Fibroblast of mammary gland (primary cell): Measurements from ENCODE around the gene SMURF2.
A peak's percentile ranks its signal among the peaks of the same experiment; 100 is the strongest.

Experiments used
- DNase-seq: peaks from one replicate; pipeline ENCODE4 v3.0.0-alpha.2; 2010; ENCODE audit warnings: low read depth
- H3K4me3 ChIP-seq: 2 replicates; pipeline ENCODE4 v1.5.1; 2011; ENCODE audit warnings: low read depth, mild to moderate bottlenecking, low read length, moderate library complexity; ENCODE audit not compliant: control insufficient read depth
- CTCF ChIP-seq: conservative IDR thresholded peaks from 2 replicates; pipeline ENCODE4 v1.5.1; 2011; ENCODE audit warnings: low read depth, low read length, inconsistent platforms; ENCODE audit not compliant: control insufficient read depth, insufficient read depth

The SMURF2 gene

GRCh38 chr17:64509179-64509578 is 152.9 kb downstream of the SMURF2 start:
- DNase-seq = no peak
- no peak for TF ChIP-seq CTCF
- no peak overlapping the region for H3K4me3 ChIP-seq

GRCh38 chr17:64508683-64509082 is 153.4 kb downstream of the SMURF2 start:
- DNase-seq = no peak
- TF ChIP-seq CTCF = no peak

GRCh38 chr17:64507413-64507782 is 154.7 kb downstream of the SMURF2 start:
- peak overlapping the region; percentile 100 for H3K4me3 ChIP-seq
- peak; percentile 75 for DNase-seq
- TF ChIP-seq CTCF = peak; percentile 55

More at GRCh38 chr17:64508683-64509082, 153.4 kb downstream of the SMURF2 start:
- H3K4me3 ChIP-seq = peak overlapping the region; percentile 100

GRCh38 chr17:64506576-64507412 is 155.3 kb downstream of the SMURF2 start, which contains the start of gene CEP95:
Gene CEP95, plus strand, starts transcription at chr17:64506977. Its CDS starts 121 bp downstream, at chr17:64507098.
- H3K4me3 ChIP-seq = peak within 1 kb of the TSS; percentile 100
- TF ChIP-seq CTCF = no peak
- peak; percentile 98 for DNase-seq

- no peak for TF ChIP-seq CTCF
- DNase-seq = peak; percentile 95
- peak within 1 kb of the TSS; percentile 100 for H3K4me3 ChIP-seq
Observed at GRCh38 chr17:64506201-64506575, 155.9 kb downstream of the SMURF2 start, which contains the start of gene DDX5. Gene DDX5, minus strand, starts transcription at chr17:64506289. Its CDS starts 170 bp downstream, at chr17:64506119.

GRCh38 chr17:64505340-64506200 is 156.5 kb downstream of the SMURF2 start:
- DNase-seq = peak; percentile 82
- H3K4me3 ChIP-seq = peak overlapping the region; percentile 100
- TF ChIP-seq CTCF = no peak
